Fibroblast of lung (primary cell): ENCODE measurements around the gene RRP36. TPM values are rescaled to one million over a fixed set of nuclear protein-coding genes. Genes with fewer than 3 reads are reported as not detected.

Experiments used
- DNase-seq, 2 donors: peaks; one replicate each; pipeline versions ENCODE4 v3.0.0 to v3.0.0-alpha.2; 2010; ENCODE audit warnings: low read depth in 2 of 2
- H2AFZ ChIP-seq: 2 replicates; pipeline ENCODE4 v1.5.1; 2012; ENCODE audit warnings: low read length, control low read depth, inconsistent platforms
- H3K27ac ChIP-seq: 2 replicates; pipeline ENCODE4 v1.5.1; 2011; ENCODE audit warnings: low read length, control low read depth; ENCODE audit not compliant: insufficient read depth
- H3K27me3 ChIP-seq: 2 replicates; pipeline ENCODE4 v1.5.1; 2011; ENCODE audit warnings: mild to moderate bottlenecking, low read length; ENCODE audit not compliant: control insufficient read depth, insufficient read depth
- H3K36me3 ChIP-seq: 2 replicates; pipeline ENCODE4 v1.5.1; 2011; ENCODE audit warnings: low read length; ENCODE audit not compliant: control insufficient read depth, insufficient read depth
- H3K4me1 ChIP-seq: 2 replicates; pipeline ENCODE4 v1.5.1; 2011; ENCODE audit warnings: low read length; ENCODE audit not compliant: control insufficient read depth, insufficient read depth; ENCODE audit errors: extremely low read depth
- H3K4me2 ChIP-seq: 2 replicates; pipeline ENCODE4 v1.5.1; 2011; ENCODE audit warnings: low read length, control low read depth; ENCODE audit not compliant: insufficient read depth; ENCODE audit errors: extremely low read depth
- H3K4me3 ChIP-seq, 4 experiments: fragments of 200-600 bp in 1 of 4; sonication (generic) in 1 of 4; replicated peaks in 1 of 4; 2 replicates each; pipeline ENCODE4 v1.5.1; 2011 to 2016; ENCODE audit warnings: low read length in 4 of 4, low read depth in 3 of 4, mild to moderate bottlenecking in 3 of 4, control low read depth in 2 of 4, inconsistent platforms in 1 of 4, mixed read lengths in 1 of 4; ENCODE audit not compliant: insufficient read depth in 1 of 4; ENCODE audit errors: control extremely low read depth in 1 of 4
- H3K79me2 ChIP-seq: 2 replicates; pipeline ENCODE4 v1.5.1; 2012; ENCODE audit warnings: mild to moderate bottlenecking, low read length, inconsistent platforms; ENCODE audit not compliant: control insufficient read depth, insufficient read depth
- H3K9ac ChIP-seq: 2 replicates; pipeline ENCODE4 v1.5.1; 2011; ENCODE audit warnings: mild to moderate bottlenecking, low read length, control low read depth; ENCODE audit not compliant: insufficient read depth
- H3K9me3 ChIP-seq: 2 replicates; pipeline ENCODE4 v1.5.1; 2012; ENCODE audit warnings: low read depth, low read length; ENCODE audit not compliant: control insufficient read depth, insufficient read depth
- H4K20me1 ChIP-seq: 2 replicates; pipeline ENCODE4 v1.5.1; 2011; ENCODE audit warnings: low read length; ENCODE audit not compliant: control insufficient read depth, insufficient read depth; ENCODE audit errors: extremely low read depth
- EZH2 ChIP-seq: IDR thresholded peaks from 2 replicates; pipeline ENCODE4 v1.5.1; 2012; ENCODE audit warnings: low read length, control low read depth, mild to moderate bottlenecking; ENCODE audit errors: missing control alignments
- polyA plus RNA-seq, 2 donors: library from polyadenylated mRNA; depleted of rRNA in 1 of 2; stranded (reverse) in 1 of 2; unstranded in 1 of 2; fragments of >200 nt; gene quantifications; 2 replicates each; pipeline ENCODE4 v1.2.1, GENCODE V29; 2011 to 2012; ENCODE audit warnings: missing spikeins in 1 of 2
- total RNA-seq: library from RNA; depleted of rRNA; stranded (reverse); fragments of >200 nt; gene quantifications from 2 replicates; pipeline ENCODE4 v1.2.1, GENCODE V29; 2014
- TF ChIP-seq, protein P1 (sequence below), 2 donors: IDR thresholded peaks in 1 of 2; conservative IDR thresholded peaks in 1 of 2; 1 replicate in 1 of 2; 2 replicates in 1 of 2; pipeline ENCODE4 v1.5.1; 2011 to 2012; ENCODE audit warnings: low read length in 2 of 2, control low read depth in 1 of 2, inconsistent platforms in 1 of 2, low read depth in 1 of 2, mild to moderate bottlenecking in 1 of 2

RRP36 gene
- total and polyA plus RNA-seq, 2 donors (not counting 1 experiment from before 2014, with no cell fraction given): 73.0 to 88.0 TPM

DNA sequence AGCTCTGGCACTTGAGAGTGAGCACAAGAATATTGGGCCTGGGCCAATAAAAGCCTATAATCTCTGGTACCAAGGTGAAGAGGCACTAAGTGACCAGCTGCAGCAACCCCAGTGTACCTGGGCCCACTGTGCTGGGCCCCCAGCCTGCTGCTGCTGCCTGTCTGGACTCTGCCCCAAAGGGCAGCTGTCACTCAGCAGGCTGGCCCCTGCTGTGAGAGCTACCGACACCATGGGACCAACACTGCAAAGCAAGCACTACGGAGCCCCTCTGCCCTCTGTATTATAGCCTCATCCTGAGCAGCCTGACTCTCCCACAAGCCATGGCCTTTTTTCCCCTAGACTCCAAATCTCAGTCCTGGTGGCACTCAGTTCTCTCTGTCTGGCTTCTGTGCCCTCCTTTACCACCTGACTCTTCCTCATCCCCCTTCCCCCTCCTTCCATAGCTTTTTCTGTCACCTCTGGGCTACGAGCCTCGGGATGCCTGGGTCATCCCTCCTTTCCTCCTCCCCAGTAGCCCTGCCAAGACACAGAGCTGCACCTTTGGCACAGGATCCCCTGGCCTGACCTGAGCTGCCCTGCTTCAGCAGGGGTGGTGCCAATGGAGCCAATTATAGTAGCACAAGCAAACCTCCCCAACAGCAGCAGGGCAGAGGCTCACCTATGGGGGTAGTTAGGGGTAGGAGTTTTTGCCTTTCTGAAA lies 14.2 kb downstream of the RRP36 start:
- Histone ChIP-seq H3K4me2 (no peak overlapping the region), H3K79me2 (no peaks in the 10 kb centered on the region), H3K27ac (no peak overlapping the region), H3K4me1 (no peaks in the 10 kb centered on the region), H3K4me3 (no peak overlapping the region), H3K9ac (no peak overlapping the region), H3K9me3 (no peaks in the 10 kb centered on the region), H3K27me3 (no peaks in the 10 kb centered on the region), H3K36me3 (peaks cover 22% of the 10 kb centered on the region), H2AFZ (no peak overlapping the region), H4K20me1 (no peaks in the 10 kb centered on the region)
- TF ChIP-seq EZH2: no peak
- TF ChIP-seq, protein P1, sequence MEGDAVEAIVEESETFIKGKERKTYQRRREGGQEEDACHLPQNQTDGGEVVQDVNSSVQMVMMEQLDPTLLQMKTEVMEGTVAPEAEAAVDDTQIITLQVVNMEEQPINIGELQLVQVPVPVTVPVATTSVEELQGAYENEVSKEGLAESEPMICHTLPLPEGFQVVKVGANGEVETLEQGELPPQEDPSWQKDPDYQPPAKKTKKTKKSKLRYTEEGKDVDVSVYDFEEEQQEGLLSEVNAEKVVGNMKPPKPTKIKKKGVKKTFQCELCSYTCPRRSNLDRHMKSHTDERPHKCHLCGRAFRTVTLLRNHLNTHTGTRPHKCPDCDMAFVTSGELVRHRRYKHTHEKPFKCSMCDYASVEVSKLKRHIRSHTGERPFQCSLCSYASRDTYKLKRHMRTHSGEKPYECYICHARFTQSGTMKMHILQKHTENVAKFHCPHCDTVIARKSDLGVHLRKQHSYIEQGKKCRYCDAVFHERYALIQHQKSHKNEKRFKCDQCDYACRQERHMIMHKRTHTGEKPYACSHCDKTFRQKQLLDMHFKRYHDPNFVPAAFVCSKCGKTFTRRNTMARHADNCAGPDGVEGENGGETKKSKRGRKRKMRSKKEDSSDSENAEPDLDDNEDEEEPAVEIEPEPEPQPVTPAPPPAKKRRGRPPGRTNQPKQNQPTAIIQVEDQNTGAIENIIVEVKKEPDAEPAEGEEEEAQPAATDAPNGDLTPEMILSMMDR (conservative IDR thresholded peaks at IDR 0.05 in 1 of 2, IDR thresholded peaks at IDR 0.05 in 1 of 2; ENCODE audit: low read depth in 1 of 2, low read length in 2 of 2): no peak
- DNase-seq: no peak

DNA sequence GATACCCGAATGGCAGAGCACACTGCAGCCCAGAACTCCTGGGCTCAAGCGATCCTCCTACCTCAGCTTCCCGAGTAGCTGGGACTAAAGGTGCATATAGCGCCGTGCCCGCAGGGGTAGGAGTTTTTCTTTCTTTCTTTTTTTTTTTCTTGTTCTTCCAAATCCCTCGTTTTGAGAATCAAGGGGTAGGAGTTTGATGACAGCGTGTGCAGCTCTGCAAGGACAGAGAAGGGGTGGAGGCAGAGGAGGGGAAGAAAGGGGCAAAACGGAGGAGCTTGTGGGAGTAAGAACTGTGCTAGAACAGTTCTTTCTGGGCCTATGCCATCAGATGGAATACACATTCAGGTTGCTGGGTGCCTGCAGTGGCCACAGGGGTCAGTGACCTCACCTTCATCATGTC lies 15.3 kb downstream of the RRP36 start:
- H3K27me3 ChIP-seq: no peaks in the 10 kb centered on the region
- peaks cover 25% of the 10 kb centered on the region for H3K36me3 ChIP-seq
- H4K20me1 ChIP-seq: no peaks in the 10 kb centered on the region
- no peak overlapping the region for H2AFZ ChIP-seq
- H3K4me1 ChIP-seq: no peaks in the 10 kb centered on the region
- no peak overlapping the region for H3K4me3 ChIP-seq
- no peaks in the 10 kb centered on the region for H3K79me2 ChIP-seq
- no peak overlapping the region for H3K27ac ChIP-seq
- no peak overlapping the region for H3K9ac ChIP-seq
- H3K4me2 ChIP-seq: no peak overlapping the region
- TF ChIP-seq, protein P1 (conservative IDR thresholded peaks at IDR 0.05 in 1 of 2, IDR thresholded peaks at IDR 0.05 in 1 of 2; ENCODE audit: low read depth in 1 of 2, low read length in 2 of 2): no peak
- TF ChIP-seq EZH2: no peak
- H3K9me3 ChIP-seq: no peaks in the 10 kb centered on the region
- no peak for DNase-seq

DNA sequence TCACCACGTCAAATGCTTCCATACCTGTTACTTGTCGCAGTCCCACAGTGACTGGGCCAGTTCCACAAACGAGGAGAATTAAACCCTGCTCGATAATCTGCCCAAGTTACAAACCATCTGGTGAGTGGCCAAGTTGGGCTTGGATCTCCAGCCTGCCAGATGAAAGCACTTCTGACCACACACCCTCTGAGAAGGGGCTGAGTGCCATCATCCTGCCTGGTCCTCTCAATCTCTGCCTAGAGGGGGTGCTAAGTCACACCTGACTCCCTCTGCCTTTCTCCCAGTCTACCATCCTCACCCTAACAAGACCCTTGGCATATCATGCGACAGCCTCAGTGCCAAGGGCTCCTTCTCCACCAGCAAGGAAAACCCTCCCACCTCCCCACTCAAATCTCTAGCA lies 15.8 kb downstream of the RRP36 start:
- no peak for DNase-seq
- Histone ChIP-seq H3K4me1 (no peaks in the 10 kb centered on the region), H3K9ac (no peak overlapping the region), H4K20me1 (no peaks in the 10 kb centered on the region), H3K4me3 (no peak overlapping the region), H3K79me2 (no peaks in the 10 kb centered on the region), H3K9me3 (no peaks in the 10 kb centered on the region), H2AFZ (no peak overlapping the region), H3K27me3 (no peaks in the 10 kb centered on the region), H3K27ac (no peak overlapping the region), H3K4me2 (no peak overlapping the region), H3K36me3 (peaks cover 25% of the 10 kb centered on the region)
- no peak for TF ChIP-seq EZH2
- TF ChIP-seq, protein P1 (conservative IDR thresholded peaks at IDR 0.05 in 1 of 2, IDR thresholded peaks at IDR 0.05 in 1 of 2; ENCODE audit: low read depth in 1 of 2, low read length in 2 of 2): no peak
